Muscle of leg (tissue), 11 donors: ENCODE measurements around the gene SRF. TPM values are rescaled to one million over a fixed set of nuclear protein-coding genes. Genes with fewer than 3 reads are reported as not detected.
"Not testable (repeated sequence)": the region's sequence is repeated elsewhere in the genome, so short reads cannot be mapped to it uniquely, and the experiment has no call there.

Source experiments
- DNase-seq: peaks from one replicate; pipeline ENCODE4 v3.0.0; 2013
- H3K27ac ChIP-seq: one replicate; pipeline ENCODE4 v1.5.1; 2013; ENCODE audit warnings: mild to moderate bottlenecking, low read length, control low read depth
- H3K27me3 ChIP-seq: one replicate; pipeline ENCODE4 v1.6.1; 2013; ENCODE audit warnings: low read length; ENCODE audit not compliant: control insufficient read depth, insufficient read depth
- H3K36me3 ChIP-seq: one replicate; pipeline ENCODE4 v1.6.1; 2013; ENCODE audit warnings: low read length; ENCODE audit not compliant: control insufficient read depth, insufficient read depth
- H3K4me1 ChIP-seq: one replicate; pipeline ENCODE4 v1.6.1; 2013; ENCODE audit warnings: low read length; ENCODE audit not compliant: control insufficient read depth, insufficient read depth
- H3K4me3 ChIP-seq: one replicate; pipeline ENCODE4 v1.5.1; 2013; ENCODE audit warnings: low read length, control low read depth
- H3K9me3 ChIP-seq: replicated peaks from 2 replicates; pipeline ENCODE4 v1.6.1; 2013; ENCODE audit warnings: low read depth, low read length; ENCODE audit not compliant: control insufficient read depth
- WGBS: methylation state at CpG from one replicate; pipeline ENCODE4 v1.1.5; 2013; ENCODE audit warnings: missing lambda C conversion rate; ENCODE audit not compliant: insufficient coverage; 5-methylcytosine and 5-hydroxymethylcytosine counted together
- polyA plus RNA-seq, 8 donors: library from polyadenylated mRNA; unstranded; fragments of 120-200 nt; gene quantifications; one replicate each; pipeline versions ENCODE4 v1.2.1 to v1.2.3, GENCODE V29; 2013; ENCODE audit warnings: inconsistent platforms in 1 of 8, low replicate concordance in 1 of 8; ENCODE audit not compliant: insufficient read length in 8 of 8, insufficient read depth in 1 of 8
- total RNA-seq: library from RNA; stranded (reverse); fragments of 120-200 nt; gene quantifications from one replicate; pipeline ENCODE4 v1.2.4, GENCODE V29; 2013

Gene SRF
- total and polyA plus RNA-seq, 9 donors, result 21.9 to 58.5 (median 45.0) TPM

DNA sequence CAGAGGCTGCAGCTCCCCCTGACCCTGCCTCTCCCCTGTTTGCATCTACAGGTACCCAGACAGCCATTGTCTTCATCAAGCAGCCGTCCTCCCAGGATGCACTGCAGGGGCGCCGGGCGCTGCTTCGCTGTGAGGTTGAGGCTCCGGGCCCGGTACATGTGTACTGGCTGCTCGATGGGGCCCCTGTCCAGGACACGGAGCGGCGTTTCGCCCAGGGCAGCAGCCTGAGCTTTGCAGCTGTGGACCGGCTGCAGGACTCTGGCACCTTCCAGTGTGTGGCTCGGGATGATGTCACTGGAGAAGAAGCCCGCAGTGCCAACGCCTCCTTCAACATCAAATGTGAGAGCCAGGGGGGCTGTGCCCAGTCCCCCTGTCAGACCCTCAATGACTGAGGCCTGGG, 42.1 kb upstream of the SRF start:
- Histone ChIP-seq H3K4me1 (peaks cover 37% of the 10 kb centered on the region), H3K27me3 (no peaks in the 10 kb centered on the region), H3K4me3 (no peak overlapping the region), H3K9me3 (no peaks in the 10 kb centered on the region), H3K36me3 (peaks cover 19% of the 10 kb centered on the region), H3K27ac (no peak overlapping the region)
- WGBS, result 75% methylated on average over 13 of the region's 16 CpGs
- DNase-seq, result no peak

DNA sequence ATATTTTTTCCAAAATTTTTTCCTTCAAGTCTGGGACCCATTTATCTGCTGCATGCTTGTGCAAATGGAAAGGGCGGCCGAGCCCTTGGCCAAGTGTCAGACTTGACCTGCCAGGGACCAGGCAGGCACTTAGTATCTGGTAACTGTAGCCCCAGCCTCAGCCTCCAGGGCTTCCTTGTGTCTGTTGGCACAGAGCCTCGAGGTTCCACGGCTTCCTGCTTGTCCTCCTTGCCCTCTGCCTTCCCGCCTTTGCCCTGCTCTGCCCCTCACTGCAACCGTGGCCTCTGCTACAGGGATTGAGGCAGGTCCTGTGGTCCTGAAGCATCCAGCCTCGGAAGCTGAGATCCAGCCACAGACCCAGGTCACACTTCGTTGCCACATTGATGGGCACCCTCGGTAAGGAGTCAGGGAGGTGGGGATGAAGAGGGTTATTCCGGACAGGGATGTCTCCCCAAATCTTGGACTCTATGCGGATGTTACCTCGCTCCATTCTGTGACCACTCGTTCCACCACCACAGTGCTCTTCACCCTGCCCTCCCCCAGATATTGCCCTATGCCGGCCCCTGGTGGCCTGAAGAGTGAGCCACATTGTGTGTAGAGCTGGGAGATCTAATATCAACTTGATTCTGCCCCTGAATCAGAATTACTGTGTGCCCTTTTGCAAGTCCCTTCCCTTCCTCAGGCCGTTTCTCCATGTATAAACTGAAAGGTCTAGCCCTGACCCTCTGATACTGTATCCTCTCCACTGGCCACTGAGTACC, 41.5 kb upstream of the SRF start:
- H3K4me1 ChIP-seq, result peaks cover 30% of the 10 kb centered on the region
- WGBS, result 63% methylated on average over 6 of the region's 15 CpGs
- no peak overlapping the region for H3K27ac ChIP-seq
- no peaks in the 10 kb centered on the region for H3K27me3 ChIP-seq
- peaks cover 19% of the 10 kb centered on the region for H3K36me3 ChIP-seq
- DNase-seq, result peak; percentile 47
- no peak overlapping the region for H3K4me3 ChIP-seq
- H3K9me3 ChIP-seq, result no peaks in the 10 kb centered on the region

DNA sequence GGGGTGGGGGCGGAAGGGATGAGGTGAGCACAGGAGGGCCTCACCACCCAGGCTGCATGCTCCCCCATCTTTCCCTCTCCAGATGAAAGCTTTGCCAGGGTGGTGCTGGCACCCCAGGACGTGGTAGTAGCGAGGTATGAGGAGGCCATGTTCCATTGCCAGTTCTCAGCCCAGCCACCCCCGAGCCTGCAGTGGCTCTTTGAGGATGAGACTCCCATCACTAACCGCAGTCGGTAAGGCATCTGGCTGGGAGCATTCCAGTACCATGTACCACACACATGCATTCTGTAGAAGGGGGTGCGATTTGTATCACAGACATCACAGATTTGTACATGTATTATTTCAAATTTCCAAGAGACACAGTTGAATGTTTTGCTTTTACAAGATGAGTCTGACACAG, 40.6 kb upstream of the SRF start:
- no peak for DNase-seq
- peaks cover 22% of the 10 kb centered on the region for H3K4me1 ChIP-seq
- H3K9me3 ChIP-seq, result no peaks in the 10 kb centered on the region
- WGBS, result 88% methylated on average over 3 of the region's 7 CpGs
- peaks cover 19% of the 10 kb centered on the region for H3K36me3 ChIP-seq
- H3K27ac ChIP-seq, result no peak overlapping the region
- H3K4me3 ChIP-seq, result no peak overlapping the region
- no peaks in the 10 kb centered on the region for H3K27me3 ChIP-seq

DNA sequence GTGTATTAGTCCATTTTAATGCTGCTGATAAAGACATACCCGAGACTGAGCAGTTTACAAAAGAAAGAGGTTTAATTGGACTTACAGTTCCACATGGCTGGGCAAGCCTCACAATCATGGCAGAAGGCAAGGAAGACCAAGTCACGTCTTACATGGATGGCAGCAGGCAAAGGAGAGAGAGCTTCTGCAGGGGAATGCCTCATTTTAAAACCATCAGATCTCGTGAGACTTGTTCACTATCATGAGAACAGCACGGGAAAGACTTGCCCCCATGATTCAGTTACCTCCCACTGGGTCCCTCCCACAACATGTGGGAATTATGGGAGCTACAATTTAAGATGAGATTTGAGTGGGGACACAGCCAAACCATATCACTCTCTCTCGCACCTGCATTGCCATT, 39.7 kb upstream of the SRF start:
- not testable (repeated sequence) for H3K9me3 ChIP-seq, H3K27ac ChIP-seq, H3K27me3 ChIP-seq, DNase-seq, H3K4me3 ChIP-seq
- Histone ChIP-seq H3K4me1 (peaks cover 18% of the 10 kb centered on the region), H3K36me3 (peaks cover 22% of the 10 kb centered on the region)
- WGBS, result 77% methylated on average over 3 of the region's 5 CpGs

DNA sequence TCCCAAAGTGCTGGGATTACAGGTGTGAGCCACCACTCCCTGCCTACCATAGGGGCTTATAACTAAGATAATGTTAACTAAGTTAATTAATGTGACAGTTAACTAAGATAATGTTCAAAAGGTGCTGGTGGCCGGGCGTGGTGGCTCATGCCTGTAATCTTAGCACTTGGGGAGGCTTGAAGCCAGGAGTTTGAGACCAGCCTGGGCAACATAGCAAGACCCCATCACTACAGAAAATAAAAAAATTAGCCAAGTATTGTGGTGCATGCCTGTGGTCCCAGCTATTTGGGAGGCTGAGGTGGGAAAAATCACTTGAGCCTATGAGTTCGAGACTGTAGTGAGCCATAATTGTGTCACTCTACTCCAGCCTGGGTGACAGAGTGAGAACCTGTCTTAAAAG, 32.8 kb upstream of the SRF start:
- 67% methylated on average over 1 of the region's 3 CpGs for WGBS
- Histone ChIP-seq H3K36me3 (peaks cover 26% of the 10 kb centered on the region), H3K9me3 (no peaks in the 10 kb centered on the region), H3K4me1 (peaks cover 7% of the 10 kb centered on the region), H3K4me3 (no peak overlapping the region), H3K27me3 (no peaks in the 10 kb centered on the region), H3K27ac (no peak overlapping the region)
- no peak for DNase-seq

DNA sequence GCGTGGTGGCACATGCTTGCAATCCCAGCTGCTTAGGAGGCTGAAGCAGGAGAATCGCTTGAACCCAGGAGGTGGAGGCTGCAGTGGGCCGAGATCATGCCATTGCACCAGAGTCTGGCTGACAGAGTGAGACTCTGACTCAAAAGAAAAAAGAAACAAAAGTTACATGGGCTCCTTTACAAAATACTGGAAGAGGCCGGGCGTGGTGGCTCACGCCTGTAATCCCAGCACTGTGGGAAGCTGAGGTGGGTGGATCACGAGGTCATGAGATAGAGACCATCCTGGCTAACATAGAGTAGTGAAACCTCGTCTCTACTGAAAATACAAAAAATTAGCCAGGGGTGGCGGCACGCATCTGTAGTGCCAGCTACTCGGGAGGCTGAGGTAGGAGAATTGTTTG, 31.1 kb upstream of the SRF start:
- not testable (repeated sequence) for H3K27ac ChIP-seq, H3K27me3 ChIP-seq, H3K9me3 ChIP-seq, H3K4me3 ChIP-seq, DNase-seq
- H3K4me1 ChIP-seq, result peaks cover 14% of the 10 kb centered on the region
- H3K36me3 ChIP-seq, result peaks cover 31% of the 10 kb centered on the region
- 90% methylated on average over 6 of the region's 11 CpGs for WGBS

DNA sequence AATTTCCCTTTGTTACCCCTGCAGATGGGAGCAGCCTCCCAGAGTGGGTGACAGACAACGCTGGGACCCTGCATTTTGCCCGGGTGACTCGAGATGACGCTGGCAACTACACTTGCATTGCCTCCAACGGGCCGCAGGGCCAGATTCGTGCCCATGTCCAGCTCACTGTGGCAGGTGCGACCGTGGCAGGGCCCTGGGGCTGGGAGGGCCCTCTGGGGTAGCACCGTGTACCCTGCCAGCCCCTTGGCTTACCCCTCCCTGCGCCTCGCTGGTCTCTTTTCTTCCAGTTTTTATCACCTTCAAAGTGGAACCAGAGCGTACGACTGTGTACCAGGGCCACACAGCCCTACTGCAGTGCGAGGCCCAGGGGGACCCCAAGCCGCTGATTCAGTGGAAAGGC, 29.4 kb upstream of the SRF start:
- H3K9me3 ChIP-seq, result no peaks in the 10 kb centered on the region
- H3K27ac ChIP-seq, result no peak overlapping the region
- DNase-seq, result no peak
- peaks cover 34% of the 10 kb centered on the region for H3K36me3 ChIP-seq
- H3K4me1 ChIP-seq, result peaks cover 14% of the 10 kb centered on the region
- H3K27me3 ChIP-seq, result no peaks in the 10 kb centered on the region
- WGBS, result 83% methylated on average over 16 of the region's 16 CpGs
- H3K4me3 ChIP-seq, result no peak overlapping the region

DNA sequence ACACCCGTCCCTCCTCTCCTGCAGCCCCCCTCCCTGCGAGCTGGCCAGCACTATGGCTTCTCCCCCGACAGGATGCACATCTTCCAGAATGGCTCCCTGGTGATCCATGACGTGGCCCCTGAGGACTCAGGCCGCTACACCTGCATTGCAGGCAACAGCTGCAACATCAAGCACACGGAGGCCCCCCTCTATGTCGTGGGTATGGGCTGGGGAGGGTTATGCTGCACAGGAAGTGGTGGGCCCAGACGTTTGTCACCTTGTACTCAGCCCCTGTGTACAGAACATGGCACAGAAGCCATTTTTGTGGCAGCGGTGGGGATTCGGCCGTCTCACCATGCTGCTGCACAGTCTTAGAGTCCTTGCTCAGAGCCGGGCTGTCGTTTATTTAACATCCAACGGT, 29.0 kb upstream of the SRF start:
- Histone ChIP-seq H3K27ac (no peak overlapping the region), H3K27me3 (no peaks in the 10 kb centered on the region), H3K4me3 (no peak overlapping the region), H3K36me3 (peaks cover 36% of the 10 kb centered on the region), H3K4me1 (peaks cover 14% of the 10 kb centered on the region), H3K9me3 (no peaks in the 10 kb centered on the region)
- WGBS, result 58% methylated on average over 10 of the region's 14 CpGs
- no peak for DNase-seq

DNA sequence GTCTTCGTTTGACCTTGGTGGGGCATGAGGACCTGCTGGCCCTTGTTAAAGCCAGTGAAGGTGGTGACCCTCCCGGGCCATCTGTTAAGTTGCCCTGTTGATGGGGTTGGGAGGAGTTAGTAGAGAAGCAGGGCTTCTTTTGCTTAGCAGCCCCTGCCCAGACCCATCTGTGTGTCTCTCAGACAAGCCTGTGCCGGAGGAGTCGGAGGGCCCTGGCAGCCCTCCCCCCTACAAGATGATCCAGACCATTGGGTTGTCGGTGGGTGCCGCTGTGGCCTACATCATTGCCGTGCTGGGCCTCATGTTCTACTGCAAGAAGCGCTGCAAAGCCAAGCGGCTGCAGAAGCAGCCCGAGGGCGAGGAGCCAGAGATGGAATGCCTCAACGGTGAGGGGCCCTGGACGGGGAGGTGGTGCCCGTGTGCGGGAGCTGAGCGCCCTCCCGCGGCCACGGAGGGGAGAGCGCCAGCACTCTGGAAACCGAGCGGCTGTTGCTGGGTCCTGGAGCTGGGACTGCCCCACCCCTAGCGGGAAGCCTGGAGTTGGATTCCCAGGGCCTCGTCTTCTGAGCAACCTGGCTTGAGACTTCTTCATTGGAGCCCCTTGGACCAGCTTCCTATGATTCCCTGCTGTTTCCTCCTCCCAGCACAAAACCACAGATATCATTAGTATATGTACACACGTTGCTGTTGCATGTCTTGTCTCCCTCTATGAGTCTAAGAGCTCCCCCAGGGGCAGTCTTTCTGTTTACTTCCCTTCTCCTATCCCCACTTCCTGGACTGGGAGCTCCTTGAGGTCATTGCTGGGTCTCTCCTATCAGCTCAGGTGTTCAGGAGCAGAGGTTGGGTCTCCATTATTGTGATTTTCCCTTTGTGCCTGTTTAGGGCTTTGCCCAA, 27.6 kb upstream of the SRF start:
- H3K27ac ChIP-seq, result peak overlapping the region; percentile 58
- 1% methylated on average over 23 of the region's 25 CpGs for WGBS
- peaks cover 14% of the 10 kb centered on the region for H3K4me1 ChIP-seq
- peak overlapping the region; percentile 2 for H3K4me3 ChIP-seq
- peak; percentile 97 for DNase-seq
- H3K9me3 ChIP-seq, result no peaks in the 10 kb centered on the region
- peaks cover 43% of the 10 kb centered on the region for H3K36me3 ChIP-seq
- no peaks in the 10 kb centered on the region for H3K27me3 ChIP-seq

DNA sequence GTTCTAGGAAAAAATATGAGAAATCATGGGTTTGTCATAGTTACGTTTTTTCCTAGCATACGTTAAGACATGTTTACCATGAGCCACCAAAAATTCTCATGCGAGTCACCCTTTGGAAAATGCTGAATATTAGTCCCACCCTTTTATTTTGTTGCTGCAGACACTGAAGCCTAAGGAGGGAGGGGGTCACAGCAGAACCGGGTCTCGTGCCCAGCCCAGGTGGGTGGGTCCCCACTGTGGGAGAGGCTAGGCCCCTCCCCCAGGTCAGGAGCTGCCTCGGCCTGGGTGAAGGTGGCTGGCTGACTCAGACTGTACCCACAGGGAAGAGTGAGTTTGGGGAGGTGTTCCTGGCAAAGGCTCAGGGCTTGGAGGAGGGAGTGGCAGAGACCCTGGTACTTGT, 26.2 kb upstream of the SRF start:
- Histone ChIP-seq H3K4me1 (peaks cover 14% of the 10 kb centered on the region), H3K27me3 (no peaks in the 10 kb centered on the region), H3K27ac (no peak overlapping the region), H3K9me3 (no peaks in the 10 kb centered on the region), H3K36me3 (peaks cover 32% of the 10 kb centered on the region), H3K4me3 (no peak overlapping the region)
- WGBS, result 47% methylated on average over 3 of the region's 6 CpGs
- DNase-seq, result no peak
